Measurements from ENCODE around the gene TMEM239.
"Not testable (repeated sequence)": the region's sequence is repeated elsewhere in the genome, so short reads cannot be mapped to it uniquely, and the experiment has no call there.

Gene TMEM239

GRCh38 chr20:2799688-2800520 lies 16.3 kb upstream of the TMEM239 start:
- DNase-seq (ENCODE audit: low read depth in 2 of 2) = no peak

- DNase-seq (ENCODE audit: low read depth in 2 of 2) = no peak
Observed at GRCh38 chr20:2800521-2801285, 15.5 kb upstream of the TMEM239 start, which contains the start of gene CPXM1. Gene CPXM1 (minus strand): TSS chr20:2800627. CDS start chr20:2800572, 55 bp downstream.

GRCh38 chr20:2801286-2801728 lies 14.9 kb upstream of the TMEM239 start:
- DNase-seq (ENCODE audit: low read depth in 2 of 2) = no peak

- DNase-seq (ENCODE audit: low read depth in 2 of 2) = no peak
Observed at GRCh38 chr20:2804041-2804828, 11.9 kb upstream of the TMEM239 start.

GRCh38 chr20:2804852-2805688 lies 11.1 kb upstream of the TMEM239 start:
- DNase-seq (ENCODE audit: low read depth in 2 of 2) = no peak

GRCh38 chr20:2805689-2806350 lies 10.3 kb upstream of the TMEM239 start:
- no peak for DNase-seq (ENCODE audit: low read depth in 2 of 2)

GRCh38 chr20:2806351-2806701 lies 9.8 kb upstream of the TMEM239 start:
- no peak for DNase-seq (ENCODE audit: low read depth in 2 of 2)

GRCh38 chr20:2807019-2807418 lies 9.1 kb upstream of the TMEM239 start:
- DNase-seq (ENCODE audit: low read depth in 2 of 2) = no peak

- DNase-seq (ENCODE audit: low read depth in 2 of 2) = not testable (repeated sequence)
Observed at GRCh38 chr20:2807929-2808328, 8.2 kb upstream of the TMEM239 start.

- no peak for DNase-seq (ENCODE audit: low read depth in 2 of 2)
Observed at GRCh38 chr20:2809690-2810089, 6.5 kb upstream of the TMEM239 start.

- no peak for DNase-seq (ENCODE audit: low read depth in 2 of 2)
Observed at GRCh38 chr20:2812189-2812588, 4.0 kb upstream of the TMEM239 start.

GRCh38 chr20:2814076-2814475 lies 2.1 kb upstream of the TMEM239 start:
- no peak for DNase-seq (ENCODE audit: low read depth in 2 of 2)

- DNase-seq (ENCODE audit: low read depth in 2 of 2) = no peak
Observed at GRCh38 chr20:2814587-2815051, 1.5 kb upstream of the TMEM239 start, which contains the start of gene C20orf141. Gene C20orf141 (plus strand): TSS chr20:2814987. CDS start chr20:2815185, 198 bp downstream.

GRCh38 chr20:2815242-2815900 lies 793 bp upstream of the TMEM239 start:
- DNase-seq (ENCODE audit: low read depth in 2 of 2) = no peak

GRCh38 chr20:2816583-2817340 lies 598 bp downstream of the TMEM239 start:
- no peak for DNase-seq (ENCODE audit: low read depth in 2 of 2)

- DNase-seq (ENCODE audit: low read depth in 2 of 2) = no peak
Observed at GRCh38 chr20:2817341-2817726, 1.2 kb downstream of the TMEM239 start.

- DNase-seq (ENCODE audit: low read depth in 2 of 2) = no peak
Observed at GRCh38 chr20:2817891-2818595, 1.9 kb downstream of the TMEM239 start.

GRCh38 chr20:2820084-2820895 lies 4.1 kb downstream of the TMEM239 start:
- no peak for DNase-seq (ENCODE audit: low read depth in 2 of 2)
